Measurements from ENCODE around the gene CLASP1. TPM values are rescaled to one million over a fixed set of nuclear protein-coding genes. Genes with fewer than 3 reads are reported as not detected.

CLASP1 gene
- total RNA-seq, 2 experiments from 2014 or later: 122 to 126 TPM

- ChIA-PET CTCF (no interaction called here), POLR2A (no interaction called here)
- no peaks in the 10 kb centered on the region for H3K9me3 Mint-ChIP-seq
- H3K36me3 Mint-ChIP-seq: no peaks in the 10 kb centered on the region
- intact Hi-C loops (cut with micrococcal nuclease): no loop called here
- DNase-seq: no peak
- H3K27ac Mint-ChIP-seq: no peak overlapping the region
- H3K4me3 Mint-ChIP-seq: no peak overlapping the region
- no peaks in the 10 kb centered on the region for H3K4me1 Mint-ChIP-seq (ENCODE audit: low read depth)
- no peaks in the 10 kb centered on the region for H3K27me3 Mint-ChIP-seq
Observed at GRCh38 chr2:121293450-121294325, 355.6 kb downstream of the CLASP1 start.

- CTCF ChIA-PET: no interaction called here
Observed at GRCh38 chr2:121291251-121291580, 358.0 kb downstream of the CLASP1 start.

DNA sequence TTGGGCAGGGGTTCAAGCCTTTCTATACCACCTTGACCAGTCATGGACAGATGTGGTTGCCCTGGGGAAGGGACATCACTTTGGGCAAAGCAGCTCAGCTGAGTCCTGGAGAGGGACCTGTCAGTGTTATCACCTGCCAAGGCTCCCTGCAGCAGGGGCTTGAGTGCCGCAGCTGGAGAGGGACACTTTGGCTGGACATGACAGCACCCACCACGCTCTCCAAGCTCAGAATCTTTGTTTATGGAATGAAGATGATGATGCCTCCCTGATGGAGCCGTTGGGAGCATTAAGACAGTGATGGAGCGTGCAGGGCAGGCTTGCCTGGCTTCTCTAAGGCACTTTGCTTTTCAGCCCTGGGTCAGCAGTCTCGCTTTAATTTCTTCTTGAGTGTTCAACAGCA lies 360.0 kb downstream of the CLASP1 start:
- ChIA-PET CTCF (no interaction called here), POLR2A (no interaction called here)
- H3K9me3 Mint-ChIP-seq: no peaks in the 10 kb centered on the region
- H3K36me3 Mint-ChIP-seq: no peaks in the 10 kb centered on the region
- H3K27ac Mint-ChIP-seq: no peak overlapping the region
- peaks cover 15% of the 10 kb centered on the region for H3K27me3 Mint-ChIP-seq
- intact Hi-C loops (cut with micrococcal nuclease): no loop called here
- no peak for DNase-seq
- H3K4me1 Mint-ChIP-seq (ENCODE audit: low read depth): peaks cover 1% of the 10 kb centered on the region
- no peak overlapping the region for H3K4me3 Mint-ChIP-seq

More at GRCh38 chr2:121291251-121291580, 358.0 kb downstream of the CLASP1 start:
- Mint-ChIP-seq H3K27ac (no peak overlapping the region), H3K9me3 (no peaks in the 10 kb centered on the region), H3K4me3 (no peak overlapping the region), H3K27me3 (peaks cover 5% of the 10 kb centered on the region), H3K36me3 (no peaks in the 10 kb centered on the region), H3K4me1 (ENCODE audit: low read depth) (no peaks in the 10 kb centered on the region)
- intact Hi-C loops (cut with micrococcal nuclease): no loop called here
- DNase-seq: no peak
- POLR2A ChIA-PET: no interaction called here

DNA sequence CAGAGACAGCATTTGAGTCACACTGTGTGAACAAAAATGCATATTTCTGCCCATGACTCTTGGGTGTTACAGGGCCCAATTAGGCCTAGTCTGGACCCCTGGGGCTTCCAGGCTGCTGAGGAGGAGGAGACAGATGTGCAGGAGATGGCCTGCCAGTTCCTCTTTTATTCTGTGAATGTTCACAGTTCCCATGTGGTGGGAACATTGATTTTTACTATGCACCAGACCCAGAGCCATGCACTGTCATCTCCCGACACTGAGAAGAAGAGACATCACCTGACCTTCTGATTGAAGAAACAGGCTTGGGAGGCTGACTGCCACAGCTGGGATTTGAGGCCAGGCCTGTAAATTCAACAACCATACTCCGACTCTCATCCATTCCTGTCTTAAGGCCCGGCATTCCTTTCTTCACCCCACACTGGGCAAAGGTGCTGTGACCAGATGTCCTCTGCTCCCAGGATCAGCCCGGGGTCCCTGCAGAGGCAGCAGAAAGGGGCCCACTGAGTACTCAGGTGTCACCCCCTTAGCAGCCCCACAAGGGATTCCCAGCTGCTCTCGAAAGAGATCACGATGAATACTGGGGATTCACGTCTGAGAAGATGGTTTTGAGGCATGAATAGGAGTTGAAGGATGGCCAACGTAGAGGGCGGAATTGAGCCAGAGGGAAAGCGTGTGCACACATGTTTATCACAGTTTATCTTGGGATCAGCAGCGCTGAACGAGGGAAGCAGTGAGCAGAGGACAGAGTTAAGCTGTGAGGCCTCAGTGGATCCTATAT lies 360.6 kb downstream of the CLASP1 start:
- Mint-ChIP-seq H3K36me3 (no peaks in the 10 kb centered on the region), H3K9me3 (no peaks in the 10 kb centered on the region), H3K4me3 (no peak overlapping the region), H3K27me3 (peaks cover 22% of the 10 kb centered on the region), H3K4me1 (ENCODE audit: low read depth) (peaks cover 7% of the 10 kb centered on the region), H3K27ac (no peak overlapping the region)
- CTCF ChIA-PET: no interaction called here
- DNase-seq: no peak
- POLR2A ChIA-PET: no interaction called here
- intact Hi-C loops (cut with micrococcal nuclease): no loop called here

GRCh38 chr2:121287956-121288355 lies 361.3 kb downstream of the CLASP1 start:
- no peak for DNase-seq
- Mint-ChIP-seq H3K36me3 (no peaks in the 10 kb centered on the region), H3K9me3 (no peaks in the 10 kb centered on the region), H3K4me3 (no peak overlapping the region), H3K27ac (no peak overlapping the region), H3K27me3 (peaks cover 28% of the 10 kb centered on the region), H3K4me1 (ENCODE audit: low read depth) (peaks cover 7% of the 10 kb centered on the region)
- ChIA-PET POLR2A (no interaction called here), CTCF (no interaction called here)
- intact Hi-C loops (cut with micrococcal nuclease): no loop called here

Other genes with a start within 250 kb of the CLASP1 start
- gene RNU4ATAC, start 118.6 kb downstream of the CLASP1 start, total RNA-seq: not detected
- 100 to 1,000 TPM; 244 to 252 TPM for gene NIFK, start 87.4 kb upstream of the CLASP1 start, total RNA-seq
- gene TSN, start 106.2 kb upstream of the CLASP1 start, total RNA-seq: 10 to 100 TPM; 68.8 to 74.5 TPM

Data from activated CD4-positive, alpha-beta memory T cell treated with anti-CD3 and anti-CD28 coated beads for 36 hours (primary cell).